ENCODE results near the gene MGST2.
"Not testable (repeated sequence)": the region's sequence is repeated elsewhere in the genome, so short reads cannot be mapped to it uniquely, and the experiment has no call there.

Gene MGST2

GRCh38 chr4:139630991-139631390 is 34.6 kb upstream of the MGST2 start:
- Histone ChIP-seq H3K4me3 (ENCODE audit: low read length) (no peak overlapping the region), H3K36me3 (ENCODE audit: insufficient read depth, low read length) (no peaks in the 10 kb centered on the region), H3K4me2 (ENCODE audit: low read length) (no peak overlapping the region), H3K27me3 (ENCODE audit: control insufficient read depth, insufficient read depth, low read length) (peaks cover 65% of the 10 kb centered on the region), H3K9ac (ENCODE audit: low read depth, low read length) (no peak overlapping the region), H3K9me3 (replicated peaks; ENCODE audit: low read length) (no peaks in the 10 kb centered on the region), H3K4me1 (ENCODE audit: control insufficient read depth, insufficient read depth, low read length) (no peaks in the 10 kb centered on the region)

GRCh38 chr4:139631791-139632190 is 33.8 kb upstream of the MGST2 start:
- no peaks in the 10 kb centered on the region for H3K9me3 ChIP-seq (replicated peaks; ENCODE audit: low read length)
- no peaks in the 10 kb centered on the region for H3K4me1 ChIP-seq (ENCODE audit: control insufficient read depth, insufficient read depth, low read length)
- peaks cover 65% of the 10 kb centered on the region for H3K27me3 ChIP-seq (ENCODE audit: control insufficient read depth, insufficient read depth, low read length)
- H3K4me2 ChIP-seq (ENCODE audit: low read length), result no peak overlapping the region
- H3K9ac ChIP-seq (ENCODE audit: low read depth, low read length), result no peak overlapping the region
- no peak overlapping the region for H3K4me3 ChIP-seq (ENCODE audit: low read length)
- no peaks in the 10 kb centered on the region for H3K36me3 ChIP-seq (ENCODE audit: insufficient read depth, low read length)

GRCh38 chr4:139632739-139633138 is 32.9 kb upstream of the MGST2 start:
- H3K4me3 ChIP-seq (ENCODE audit: low read length); H3K4me2 ChIP-seq (ENCODE audit: low read length); H3K4me1 ChIP-seq (ENCODE audit: control insufficient read depth, insufficient read depth, low read length); H3K36me3 ChIP-seq (ENCODE audit: insufficient read depth, low read length); H3K9ac ChIP-seq (ENCODE audit: low read depth, low read length); H3K9me3 ChIP-seq (replicated peaks; ENCODE audit: low read length): not testable (repeated sequence)
- peaks cover 68% of the 10 kb centered on the region for H3K27me3 ChIP-seq (ENCODE audit: control insufficient read depth, insufficient read depth, low read length)

DNA sequence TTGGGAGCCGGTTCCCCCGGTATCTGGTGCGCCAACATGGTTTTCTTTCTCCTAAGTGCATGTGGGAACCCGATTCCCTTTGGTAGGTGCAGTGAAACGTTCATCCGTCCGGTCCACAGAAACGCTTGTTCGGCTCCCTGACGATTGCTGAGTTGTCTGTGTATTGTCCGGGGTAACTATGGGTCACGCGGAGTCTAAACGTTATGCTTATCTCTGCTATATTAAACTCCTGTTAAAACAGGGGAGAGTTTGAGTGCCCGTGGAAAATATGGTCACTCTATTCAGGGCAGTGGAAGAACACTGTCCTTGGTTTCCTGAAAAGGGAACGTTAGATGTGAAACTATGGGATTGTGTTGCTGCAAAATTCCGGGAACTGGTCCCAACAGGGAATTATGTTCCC is 32.4 kb upstream of the MGST2 start:
- Histone ChIP-seq H3K9me3 (replicated peaks; ENCODE audit: low read length) (peaks cover under 1% of the 10 kb centered on the region), H3K27me3 (ENCODE audit: control insufficient read depth, insufficient read depth, low read length) (peaks cover 65% of the 10 kb centered on the region), H3K4me2 (ENCODE audit: low read length) (no peak overlapping the region), H3K9ac (ENCODE audit: low read depth, low read length) (no peak overlapping the region), H3K36me3 (ENCODE audit: insufficient read depth, low read length) (no peaks in the 10 kb centered on the region), H3K4me3 (ENCODE audit: low read length) (no peak overlapping the region), H3K4me1 (ENCODE audit: control insufficient read depth, insufficient read depth, low read length) (no peaks in the 10 kb centered on the region)

DNA sequence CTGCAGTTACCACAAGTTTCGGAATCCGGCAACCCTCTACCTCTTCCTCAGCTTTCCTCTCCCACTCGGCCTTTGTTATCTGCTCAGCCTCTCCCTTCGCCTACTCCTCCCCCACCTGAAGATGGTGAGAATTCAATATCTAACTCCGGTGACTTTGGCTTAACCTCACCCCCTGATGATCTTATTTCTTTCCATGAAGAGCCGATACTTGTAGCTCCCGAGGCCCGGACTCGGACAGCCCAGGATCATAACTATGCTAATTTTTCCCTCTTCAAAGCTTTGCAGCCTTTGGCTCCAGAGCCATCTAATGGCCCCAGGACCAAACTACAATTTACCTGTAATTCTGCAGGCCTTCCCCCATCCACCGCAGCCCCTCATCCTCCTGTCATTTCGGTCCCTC is 32.0 kb upstream of the MGST2 start:
- Histone ChIP-seq H3K4me2 (ENCODE audit: low read length) (no peak overlapping the region), H3K4me1 (ENCODE audit: control insufficient read depth, insufficient read depth, low read length) (no peaks in the 10 kb centered on the region), H3K9ac (ENCODE audit: low read depth, low read length) (no peak overlapping the region), H3K9me3 (replicated peaks; ENCODE audit: low read length) (peaks cover 5% of the 10 kb centered on the region), H3K27me3 (ENCODE audit: control insufficient read depth, insufficient read depth, low read length) (peaks cover 61% of the 10 kb centered on the region), H3K4me3 (ENCODE audit: low read length) (no peak overlapping the region), H3K36me3 (ENCODE audit: insufficient read depth, low read length) (no peaks in the 10 kb centered on the region)

DNA sequence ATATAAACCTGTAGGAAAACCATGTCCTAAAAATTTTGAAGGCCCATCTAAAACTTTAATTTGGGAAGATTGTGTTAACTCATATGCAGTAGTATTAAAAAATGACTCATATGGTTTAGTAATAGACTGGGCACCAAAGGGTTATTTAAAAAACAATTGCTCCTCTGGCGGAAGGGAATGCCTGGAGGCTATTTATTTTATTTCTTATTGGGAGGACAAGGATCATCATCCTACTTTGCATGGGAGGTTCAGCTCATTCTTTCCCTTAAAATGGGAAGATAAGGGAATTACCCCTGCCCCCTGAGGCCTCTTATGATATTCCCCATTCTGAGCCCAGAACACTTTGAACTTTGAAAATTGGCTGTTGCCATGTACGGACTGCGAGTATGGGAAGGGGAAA is 29.7 kb upstream of the MGST2 start:
- Histone ChIP-seq H3K27me3 (ENCODE audit: control insufficient read depth, insufficient read depth, low read length) (peaks cover 59% of the 10 kb centered on the region), H3K9ac (ENCODE audit: low read depth, low read length) (no peak overlapping the region), H3K9me3 (replicated peaks; ENCODE audit: low read length) (peaks cover 11% of the 10 kb centered on the region), H3K36me3 (ENCODE audit: insufficient read depth, low read length) (no peaks in the 10 kb centered on the region), H3K4me2 (ENCODE audit: low read length) (no peak overlapping the region), H3K4me1 (ENCODE audit: control insufficient read depth, insufficient read depth, low read length) (no peaks in the 10 kb centered on the region), H3K4me3 (ENCODE audit: low read length) (no peak overlapping the region)

DNA sequence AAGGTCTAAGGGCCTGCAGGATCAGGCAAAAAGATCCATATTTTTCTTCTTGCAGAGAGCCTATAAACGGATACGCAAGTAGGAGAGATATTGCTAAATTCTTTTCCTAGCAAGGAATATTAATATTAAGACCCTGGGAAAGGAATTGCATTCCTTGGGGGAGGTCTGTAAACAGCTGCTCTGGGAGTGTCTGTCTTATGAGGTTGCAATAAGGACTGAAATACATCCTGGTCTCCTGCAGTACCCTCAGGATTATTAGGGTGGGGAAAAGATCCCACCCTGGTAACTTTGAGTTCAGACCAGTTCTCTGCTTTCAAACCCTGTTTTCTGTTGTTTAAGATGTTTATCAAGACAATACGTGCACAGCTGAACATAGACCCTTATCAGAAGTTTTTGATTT is 27.3 kb upstream of the MGST2 start:
- H3K9ac ChIP-seq (ENCODE audit: low read depth, low read length); H3K36me3 ChIP-seq (ENCODE audit: insufficient read depth, low read length); H3K4me3 ChIP-seq (ENCODE audit: low read length); H3K4me2 ChIP-seq (ENCODE audit: low read length); H3K4me1 ChIP-seq (ENCODE audit: control insufficient read depth, insufficient read depth, low read length): not testable (repeated sequence)
- Histone ChIP-seq H3K9me3 (replicated peaks; ENCODE audit: low read length) (peaks cover 11% of the 10 kb centered on the region), H3K27me3 (ENCODE audit: control insufficient read depth, insufficient read depth, low read length) (peaks cover 38% of the 10 kb centered on the region)

DNA sequence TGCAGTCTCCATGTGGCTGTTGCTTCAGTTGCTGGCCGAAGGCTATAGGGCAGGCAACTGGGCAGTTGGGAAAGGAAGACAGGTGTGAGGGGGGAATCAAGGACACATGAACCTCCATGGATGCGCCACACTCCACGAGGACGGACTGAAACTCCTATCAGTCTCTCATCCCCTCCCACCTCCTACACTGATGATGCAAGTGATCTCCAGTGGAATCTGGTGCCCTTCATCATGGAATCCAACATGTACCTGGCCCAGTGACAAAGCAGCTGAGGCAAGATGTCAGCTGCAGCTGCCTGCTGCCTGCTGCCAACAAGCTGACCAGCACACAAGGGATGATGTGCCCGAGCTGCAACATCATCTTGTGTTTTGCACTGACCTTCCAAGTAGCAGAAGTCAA is 26.0 kb upstream of the MGST2 start:
- H3K4me1 ChIP-seq (ENCODE audit: control insufficient read depth, insufficient read depth, low read length), result peaks cover 8% of the 10 kb centered on the region
- H3K9ac ChIP-seq (ENCODE audit: low read depth, low read length), result no peak overlapping the region
- peaks cover 26% of the 10 kb centered on the region for H3K27me3 ChIP-seq (ENCODE audit: control insufficient read depth, insufficient read depth, low read length)
- peaks cover 11% of the 10 kb centered on the region for H3K9me3 ChIP-seq (replicated peaks; ENCODE audit: low read length)
- no peak overlapping the region for H3K4me3 ChIP-seq (ENCODE audit: low read length)
- H3K4me2 ChIP-seq (ENCODE audit: low read length), result no peak overlapping the region
- H3K36me3 ChIP-seq (ENCODE audit: insufficient read depth, low read length), result no peaks in the 10 kb centered on the region

GRCh38 chr4:139641218-139641617 is 24.4 kb upstream of the MGST2 start:
- Histone ChIP-seq H3K9me3 (replicated peaks; ENCODE audit: low read length) (peaks cover 11% of the 10 kb centered on the region), H3K9ac (ENCODE audit: low read depth, low read length) (no peak overlapping the region), H3K4me1 (ENCODE audit: control insufficient read depth, insufficient read depth, low read length) (peaks cover 13% of the 10 kb centered on the region), H3K4me3 (ENCODE audit: low read length) (no peak overlapping the region), H3K4me2 (ENCODE audit: low read length) (no peak overlapping the region), H3K36me3 (ENCODE audit: insufficient read depth, low read length) (no peaks in the 10 kb centered on the region), H3K27me3 (ENCODE audit: control insufficient read depth, insufficient read depth, low read length) (peaks cover 14% of the 10 kb centered on the region)

DNA sequence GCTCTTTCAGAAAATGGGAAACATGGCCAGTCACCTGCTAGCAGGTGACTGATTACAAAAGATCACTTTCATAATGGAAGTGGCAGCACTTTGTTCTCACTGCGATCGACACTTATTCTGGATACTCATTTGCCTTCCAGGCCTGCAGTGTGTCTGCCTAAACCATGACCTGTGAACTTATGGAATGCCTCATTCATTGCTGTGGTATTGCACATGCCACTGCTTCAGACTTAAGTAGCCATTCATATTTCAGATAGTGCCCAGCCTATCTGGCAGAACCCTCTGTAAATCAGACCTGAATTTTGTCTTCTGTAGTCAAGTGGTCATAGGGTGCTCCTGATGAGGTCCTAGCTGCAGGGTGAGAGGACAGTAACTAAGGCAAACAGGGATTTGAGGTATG is 23.3 kb upstream of the MGST2 start:
- peaks cover 11% of the 10 kb centered on the region for H3K9me3 ChIP-seq (replicated peaks; ENCODE audit: low read length)
- no peak overlapping the region for H3K9ac ChIP-seq (ENCODE audit: low read depth, low read length)
- no peak overlapping the region for H3K4me2 ChIP-seq (ENCODE audit: low read length)
- H3K4me1 ChIP-seq (ENCODE audit: control insufficient read depth, insufficient read depth, low read length), result peaks cover 13% of the 10 kb centered on the region
- peaks cover 14% of the 10 kb centered on the region for H3K27me3 ChIP-seq (ENCODE audit: control insufficient read depth, insufficient read depth, low read length)
- H3K36me3 ChIP-seq (ENCODE audit: insufficient read depth, low read length), result no peaks in the 10 kb centered on the region
- H3K4me3 ChIP-seq (ENCODE audit: low read length), result no peak overlapping the region

DNA sequence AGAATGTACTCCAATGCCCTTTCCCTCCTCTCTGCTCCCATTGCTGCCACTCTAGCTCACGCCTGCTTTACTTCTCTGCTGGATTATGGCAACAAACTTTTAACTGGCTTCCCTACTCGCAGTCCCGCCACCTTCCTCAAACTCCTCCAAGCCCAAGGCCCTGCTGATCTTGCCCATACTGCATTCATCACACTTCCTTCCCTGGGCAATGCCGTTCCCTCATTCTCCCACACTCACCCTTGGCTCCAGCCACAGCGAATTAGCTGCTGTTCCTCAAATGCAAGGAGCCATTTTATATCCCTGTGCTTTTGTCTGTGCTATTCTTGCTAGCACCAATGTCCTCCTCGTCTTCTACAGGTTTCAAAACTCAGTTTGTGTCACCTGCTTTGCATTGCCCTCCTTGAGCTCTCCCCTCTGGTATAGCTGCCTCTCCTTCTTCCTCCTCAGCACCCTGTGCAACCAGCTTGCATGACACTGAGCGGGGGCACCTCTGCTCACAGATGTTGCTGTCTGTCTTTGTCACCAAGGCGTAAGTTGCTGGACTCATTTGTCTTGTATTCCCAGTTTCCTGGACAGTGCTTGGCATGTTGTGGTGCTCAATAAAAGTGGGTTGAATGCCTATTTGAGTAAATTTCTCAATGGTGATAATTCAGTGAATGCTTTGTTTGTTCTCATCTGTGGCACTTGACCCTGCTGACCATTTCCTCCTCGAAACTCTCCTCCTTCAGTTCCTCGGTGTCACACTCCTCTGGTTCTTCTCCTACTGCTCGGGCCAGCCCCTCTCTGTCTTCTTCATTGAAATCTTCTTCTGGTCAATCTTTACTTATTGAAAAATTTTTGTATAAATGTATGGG is 22.4 kb upstream of the MGST2 start:
- H3K27me3 ChIP-seq (ENCODE audit: control insufficient read depth, insufficient read depth, low read length), result peaks cover 10% of the 10 kb centered on the region
- peaks cover 13% of the 10 kb centered on the region for H3K4me1 ChIP-seq (ENCODE audit: control insufficient read depth, insufficient read depth, low read length)
- no peak overlapping the region for H3K4me2 ChIP-seq (ENCODE audit: low read length)
- H3K9ac ChIP-seq (ENCODE audit: low read depth, low read length), result no peak overlapping the region
- H3K4me3 ChIP-seq (ENCODE audit: low read length), result no peak overlapping the region
- peaks cover 9% of the 10 kb centered on the region for H3K9me3 ChIP-seq (replicated peaks; ENCODE audit: low read length)
- no peaks in the 10 kb centered on the region for H3K36me3 ChIP-seq (ENCODE audit: insufficient read depth, low read length)

DNA sequence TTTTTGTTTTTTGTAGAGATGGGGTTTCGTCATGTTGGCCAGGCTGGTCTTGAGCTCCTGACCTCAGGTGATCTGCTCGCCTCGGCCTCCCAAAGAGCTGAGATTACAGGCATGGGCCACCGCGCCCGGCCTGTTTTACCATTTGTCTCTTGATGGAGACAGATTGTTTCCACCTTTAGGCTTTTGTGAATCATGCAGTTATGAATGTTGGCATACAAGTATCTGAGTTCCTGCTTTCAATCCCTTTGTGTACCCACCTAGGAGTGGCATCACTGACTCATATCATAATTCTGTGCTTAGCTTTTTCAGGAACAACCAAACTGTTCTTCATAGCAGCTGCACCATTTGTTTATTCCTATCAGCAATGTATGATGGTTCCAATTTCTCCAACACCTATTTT is 20.2 kb upstream of the MGST2 start:
- no peaks in the 10 kb centered on the region for H3K9me3 ChIP-seq (replicated peaks; ENCODE audit: low read length)
- no peaks in the 10 kb centered on the region for H3K36me3 ChIP-seq (ENCODE audit: insufficient read depth, low read length)
- H3K4me2 ChIP-seq (ENCODE audit: low read length), result no peak overlapping the region
- H3K4me1 ChIP-seq (ENCODE audit: control insufficient read depth, insufficient read depth, low read length), result peaks cover 13% of the 10 kb centered on the region
- no peaks in the 10 kb centered on the region for H3K27me3 ChIP-seq (ENCODE audit: control insufficient read depth, insufficient read depth, low read length)
- H3K9ac ChIP-seq (ENCODE audit: low read depth, low read length), result no peak overlapping the region
- H3K4me3 ChIP-seq (ENCODE audit: low read length), result no peak overlapping the region

Data from skeletal muscle satellite cell (primary cell).